ENCODE results near the gene FBRSL1. TPM values are rescaled to one million over a fixed set of nuclear protein-coding genes. Genes with fewer than 3 reads are reported as not detected.
A peak's percentile ranks its signal among the peaks of the same experiment; 100 is the strongest.

The FBRSL1 gene
- total RNA-seq, 3 donors from 2014 or later (not counting 1 experiment from before 2014, with no cell fraction given), result 67.5 to 78.0 (median 76.2) TPM

GRCh38 chr12:132538663-132538990 lies 48.7 kb downstream of the FBRSL1 start:
- H3K36me3 Mint-ChIP-seq, result no peaks in the 10 kb centered on the region
- Histone ChIP-seq H3K4me3 (ENCODE audit: low read length) (no peak overlapping the region), H3K27me3 (ENCODE audit: control insufficient read depth, insufficient read depth, low read length) (no peaks in the 10 kb centered on the region), H3K36me3 (ENCODE audit: control insufficient read depth, insufficient read depth, low read length) (peaks cover 2% of the 10 kb centered on the region), H3K27ac (ENCODE audit: low read length) (no peak overlapping the region), H3K9me3 (ENCODE audit: control insufficient read depth, insufficient read depth, low read length) (peaks cover 3% of the 10 kb centered on the region), H3K4me1 (ENCODE audit: control insufficient read depth, insufficient read depth, low read length) (peaks cover 32% of the 10 kb centered on the region)
- H3K4me1 Mint-ChIP-seq, result peaks cover 31 to 45% of the 10 kb centered on the region in 2 donors
- intact Hi-C loops (cut with micrococcal nuclease), result no loop called here
- no peaks in the 10 kb centered on the region for H3K27me3 Mint-ChIP-seq (ENCODE audit: low read depth in 2 of 2)
- TF ChIP-seq, protein P1, sequence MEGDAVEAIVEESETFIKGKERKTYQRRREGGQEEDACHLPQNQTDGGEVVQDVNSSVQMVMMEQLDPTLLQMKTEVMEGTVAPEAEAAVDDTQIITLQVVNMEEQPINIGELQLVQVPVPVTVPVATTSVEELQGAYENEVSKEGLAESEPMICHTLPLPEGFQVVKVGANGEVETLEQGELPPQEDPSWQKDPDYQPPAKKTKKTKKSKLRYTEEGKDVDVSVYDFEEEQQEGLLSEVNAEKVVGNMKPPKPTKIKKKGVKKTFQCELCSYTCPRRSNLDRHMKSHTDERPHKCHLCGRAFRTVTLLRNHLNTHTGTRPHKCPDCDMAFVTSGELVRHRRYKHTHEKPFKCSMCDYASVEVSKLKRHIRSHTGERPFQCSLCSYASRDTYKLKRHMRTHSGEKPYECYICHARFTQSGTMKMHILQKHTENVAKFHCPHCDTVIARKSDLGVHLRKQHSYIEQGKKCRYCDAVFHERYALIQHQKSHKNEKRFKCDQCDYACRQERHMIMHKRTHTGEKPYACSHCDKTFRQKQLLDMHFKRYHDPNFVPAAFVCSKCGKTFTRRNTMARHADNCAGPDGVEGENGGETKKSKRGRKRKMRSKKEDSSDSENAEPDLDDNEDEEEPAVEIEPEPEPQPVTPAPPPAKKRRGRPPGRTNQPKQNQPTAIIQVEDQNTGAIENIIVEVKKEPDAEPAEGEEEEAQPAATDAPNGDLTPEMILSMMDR (IDR thresholded peaks at IDR 0.05), result no peak
- ATAC-seq (no peak), DNase-seq (no peak)
- H3K27ac Mint-ChIP-seq, result peak overlapping the region in 1 of 2 donors; percentile 87
- peaks cover 6 to 10% of the 10 kb centered on the region in 2 donors for H3K9me3 Mint-ChIP-seq
- 97% methylated on average over 4 of the region's 4 CpGs for WGBS (ENCODE audit: insufficient coverage)
- no peak overlapping the region for H3K4me3 Mint-ChIP-seq

GRCh38 chr12:132539016-132539773 lies 49.2 kb downstream of the FBRSL1 start:
- no peak overlapping the region for H3K4me3 Mint-ChIP-seq
- H3K36me3 Mint-ChIP-seq, result no peaks in the 10 kb centered on the region
- H3K4me3 ChIP-seq (ENCODE audit: low read length), result no peak overlapping the region
- ATAC-seq (no peak), DNase-seq (no peak)
- no peaks in the 10 kb centered on the region for H3K27me3 ChIP-seq (ENCODE audit: control insufficient read depth, insufficient read depth, low read length)
- TF ChIP-seq, protein P1 (IDR thresholded peaks at IDR 0.05), result no peak
- H3K36me3 ChIP-seq (ENCODE audit: control insufficient read depth, insufficient read depth, low read length), result peaks cover 2% of the 10 kb centered on the region
- peaks cover 31 to 46% of the 10 kb centered on the region in 2 donors for H3K4me1 Mint-ChIP-seq
- intact Hi-C loops (cut with micrococcal nuclease), result no loop called here
- WGBS (ENCODE audit: insufficient coverage), result 97% methylated on average over 19 of the region's 23 CpGs
- H3K27me3 Mint-ChIP-seq (ENCODE audit: low read depth in 2 of 2), result no peaks in the 10 kb centered on the region
- H3K27ac ChIP-seq (ENCODE audit: low read length), result no peak overlapping the region
- peaks cover 35% of the 10 kb centered on the region for H3K4me1 ChIP-seq (ENCODE audit: control insufficient read depth, insufficient read depth, low read length)
- no peak overlapping the region for H3K27ac Mint-ChIP-seq
- peaks cover 3% of the 10 kb centered on the region for H3K9me3 ChIP-seq (ENCODE audit: control insufficient read depth, insufficient read depth, low read length)
- H3K9me3 Mint-ChIP-seq, result peaks cover 6 to 10% of the 10 kb centered on the region in 2 donors

DNA sequence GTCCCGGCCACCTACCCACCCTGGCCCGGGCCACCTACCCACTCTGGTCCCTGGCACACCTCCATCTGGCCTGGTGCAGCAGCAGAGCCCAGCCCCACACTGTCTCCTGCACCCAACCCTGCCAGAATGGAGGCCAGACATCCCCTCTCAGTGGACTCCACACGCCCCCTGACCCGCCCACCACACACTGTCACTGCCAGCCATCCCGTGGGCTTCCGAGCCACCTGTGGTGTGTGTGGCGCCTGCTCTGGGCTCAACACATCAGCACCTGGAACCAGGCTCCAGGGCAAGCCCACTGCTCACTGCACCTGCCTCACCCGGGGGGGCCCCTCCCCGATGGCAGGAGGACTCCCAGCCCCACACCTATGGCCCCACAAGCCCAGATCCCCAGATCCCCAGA lies 50.5 kb downstream of the FBRSL1 start:
- Mint-ChIP-seq H3K4me3 (no peak overlapping the region), H3K4me1 (peaks cover 26 to 42% of the 10 kb centered on the region in 2 donors)
- peaks cover 35% of the 10 kb centered on the region for H3K4me1 ChIP-seq (ENCODE audit: control insufficient read depth, insufficient read depth, low read length)

More for the DNA sequence above, 50.5 kb downstream of the FBRSL1 start:
- ATAC-seq, result no peak
- intact Hi-C loops (cut with micrococcal nuclease), result no loop called here
- Histone ChIP-seq H3K36me3 (ENCODE audit: control insufficient read depth, insufficient read depth, low read length) (peaks cover 2% of the 10 kb centered on the region), H3K27me3 (ENCODE audit: control insufficient read depth, insufficient read depth, low read length) (no peaks in the 10 kb centered on the region), H3K27ac (ENCODE audit: low read length) (no peak overlapping the region), H3K4me3 (ENCODE audit: low read length) (no peak overlapping the region), H3K9me3 (ENCODE audit: control insufficient read depth, insufficient read depth, low read length) (peaks cover 3% of the 10 kb centered on the region)
- TF ChIP-seq, protein P1 (IDR thresholded peaks at IDR 0.05), result no peak
- H3K36me3 Mint-ChIP-seq, result no peaks in the 10 kb centered on the region
- H3K9me3 Mint-ChIP-seq, result peaks cover 3 to 10% of the 10 kb centered on the region in 2 donors
- no peak for DNase-seq
- no peaks in the 10 kb centered on the region for H3K27me3 Mint-ChIP-seq (ENCODE audit: low read depth in 2 of 2)
- no peak overlapping the region for H3K27ac Mint-ChIP-seq
- WGBS (ENCODE audit: insufficient coverage), result 93% methylated on average over 9 of the region's 9 CpGs

Data from natural killer cell (primary cell).